ENCODE data around the gene OSMR. TPM values are rescaled to one million over a fixed set of nuclear protein-coding genes. Genes with fewer than 3 reads are reported as not detected.

The OSMR gene
- polyA plus RNA-seq, 1 donor from 2014 or later: not detected

- no peaks in the 10 kb centered on the region for H3K9me3 ChIP-seq (ENCODE audit: low read length)
- H2AFZ ChIP-seq (ENCODE audit: low read depth, low read length): no peak overlapping the region
- H3K9ac ChIP-seq (ENCODE audit: low read length): no peak overlapping the region
- no peaks in the 10 kb centered on the region for H3F3A ChIP-seq (ENCODE audit: insufficient read depth, low read length, poor library complexity, severe bottlenecking)
- H3K79me2 ChIP-seq (replicated peaks; ENCODE audit: insufficient read depth, low read length): no peaks in the 10 kb centered on the region
- H3K4me2 ChIP-seq (ENCODE audit: low read length): no peak overlapping the region
- no peak overlapping the region for H3K4me3 ChIP-seq (ENCODE audit: low read length)
- H4K20me1 ChIP-seq (ENCODE audit: insufficient read depth): no peaks in the 10 kb centered on the region
- TF ChIP-seq TAF1 (IDR thresholded peaks at IDR 0.05; ENCODE audit: low read depth): no peak
- no peak for TF ChIP-seq REST (IDR thresholded peaks at IDR 0.05; ENCODE audit: borderline replicate concordance)
- no peak for TF ChIP-seq POLR2AphosphoS5 (IDR thresholded peaks at IDR 0.05)
- TF ChIP-seq EP300 (conservative IDR thresholded peaks at IDR 0.05; ENCODE audit: poor library complexity, severe bottlenecking): no peak
- TF ChIP-seq EZH2 (IDR thresholded peaks at IDR 0.05; ENCODE audit: borderline replicate concordance, insufficient read depth, low read length, poor library complexity, severe bottlenecking): no peak
- TF ChIP-seq, protein P1, sequence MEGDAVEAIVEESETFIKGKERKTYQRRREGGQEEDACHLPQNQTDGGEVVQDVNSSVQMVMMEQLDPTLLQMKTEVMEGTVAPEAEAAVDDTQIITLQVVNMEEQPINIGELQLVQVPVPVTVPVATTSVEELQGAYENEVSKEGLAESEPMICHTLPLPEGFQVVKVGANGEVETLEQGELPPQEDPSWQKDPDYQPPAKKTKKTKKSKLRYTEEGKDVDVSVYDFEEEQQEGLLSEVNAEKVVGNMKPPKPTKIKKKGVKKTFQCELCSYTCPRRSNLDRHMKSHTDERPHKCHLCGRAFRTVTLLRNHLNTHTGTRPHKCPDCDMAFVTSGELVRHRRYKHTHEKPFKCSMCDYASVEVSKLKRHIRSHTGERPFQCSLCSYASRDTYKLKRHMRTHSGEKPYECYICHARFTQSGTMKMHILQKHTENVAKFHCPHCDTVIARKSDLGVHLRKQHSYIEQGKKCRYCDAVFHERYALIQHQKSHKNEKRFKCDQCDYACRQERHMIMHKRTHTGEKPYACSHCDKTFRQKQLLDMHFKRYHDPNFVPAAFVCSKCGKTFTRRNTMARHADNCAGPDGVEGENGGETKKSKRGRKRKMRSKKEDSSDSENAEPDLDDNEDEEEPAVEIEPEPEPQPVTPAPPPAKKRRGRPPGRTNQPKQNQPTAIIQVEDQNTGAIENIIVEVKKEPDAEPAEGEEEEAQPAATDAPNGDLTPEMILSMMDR (IDR thresholded peaks at IDR 0.05; ENCODE audit: poor library complexity, severe bottlenecking): no peak
- no peak for TF ChIP-seq MXI1 (conservative IDR thresholded peaks at IDR 0.05; ENCODE audit: poor library complexity, severe bottlenecking)
- no peak overlapping the region for H3K27ac ChIP-seq (ENCODE audit: low read length)
- H3K9me2 ChIP-seq (ENCODE audit: insufficient read depth, low read length): no peaks in the 10 kb centered on the region
- H3K27me3 ChIP-seq (ENCODE audit: insufficient read depth, low read depth, low read length): no peaks in the 10 kb centered on the region
- H3K36me3 ChIP-seq (ENCODE audit: insufficient read depth, low read length): no peaks in the 10 kb centered on the region
Measured at GRCh38 chr5:38925154-38925925, 79.5 kb downstream of the OSMR start.

- no peak overlapping the region for H3K9ac ChIP-seq (ENCODE audit: low read length)
- H3K4me2 ChIP-seq (ENCODE audit: low read length): no peak overlapping the region
- no peak overlapping the region for H3K4me3 ChIP-seq (ENCODE audit: low read length)
- H3K27ac ChIP-seq (ENCODE audit: low read length): no peak overlapping the region
- no peaks in the 10 kb centered on the region for H4K20me1 ChIP-seq (ENCODE audit: insufficient read depth)
- H3K79me2 ChIP-seq (replicated peaks; ENCODE audit: insufficient read depth, low read length): no peaks in the 10 kb centered on the region
- TF ChIP-seq MXI1 (conservative IDR thresholded peaks at IDR 0.05; ENCODE audit: poor library complexity, severe bottlenecking): no peak
- no peak for TF ChIP-seq EP300 (conservative IDR thresholded peaks at IDR 0.05; ENCODE audit: poor library complexity, severe bottlenecking)
- TF ChIP-seq, protein P1 (IDR thresholded peaks at IDR 0.05; ENCODE audit: poor library complexity, severe bottlenecking): no peak
- TF ChIP-seq REST (IDR thresholded peaks at IDR 0.05; ENCODE audit: borderline replicate concordance): no peak
- TF ChIP-seq RAD21 (conservative IDR thresholded peaks at IDR 0.05): no peak
- no peak for TF ChIP-seq SMC3 (conservative IDR thresholded peaks at IDR 0.05; ENCODE audit: poor library complexity)
- TF ChIP-seq EZH2 (IDR thresholded peaks at IDR 0.05; ENCODE audit: borderline replicate concordance, insufficient read depth, low read length, poor library complexity, severe bottlenecking): no peak
- no peak for TF ChIP-seq TAF1 (IDR thresholded peaks at IDR 0.05; ENCODE audit: low read depth)
- TF ChIP-seq POLR2AphosphoS5 (IDR thresholded peaks at IDR 0.05): no peak
- H3K36me3 ChIP-seq (ENCODE audit: insufficient read depth, low read length): no peaks in the 10 kb centered on the region
- no peaks in the 10 kb centered on the region for H3K9me2 ChIP-seq (ENCODE audit: insufficient read depth, low read length)
- no peaks in the 10 kb centered on the region for H3K9me3 ChIP-seq (ENCODE audit: low read length)
- no peaks in the 10 kb centered on the region for H3F3A ChIP-seq (ENCODE audit: insufficient read depth, low read length, poor library complexity, severe bottlenecking)
- H3K27me3 ChIP-seq (ENCODE audit: insufficient read depth, low read depth, low read length): no peaks in the 10 kb centered on the region
- no peak overlapping the region for H2AFZ ChIP-seq (ENCODE audit: low read depth, low read length)
Measured at GRCh38 chr5:38926121-38926520, 80.3 kb downstream of the OSMR start.
